ENCODE data around the gene SDS.

- TF ChIP-seq CTCF (IDR thresholded peaks at IDR 0.05) (no peak), EP300 (IDR thresholded peaks at IDR 0.05) (no peak), POLR2AphosphoS5 (IDR thresholded peaks at IDR 0.05) (no peak)
Observed at GRCh38 chr12:113436586-113436985, 32.9 kb upstream of the SDS start.

Data from sigmoid colon (tissue), 4 donors.